GM12873 (cell line): ENCODE results near the gene ARID5A.

Source experiments
- TF ChIP-seq, protein P1 (sequence below): IDR thresholded peaks from 2 replicates; pipeline ENCODE4 v1.5.1; 2012; ENCODE audit warnings: low read depth, mild to moderate bottlenecking, moderate library complexity, low read length, control low read depth; ENCODE audit not compliant: insufficient read depth; ENCODE audit errors: missing control alignments

The ARID5A gene

DNA sequence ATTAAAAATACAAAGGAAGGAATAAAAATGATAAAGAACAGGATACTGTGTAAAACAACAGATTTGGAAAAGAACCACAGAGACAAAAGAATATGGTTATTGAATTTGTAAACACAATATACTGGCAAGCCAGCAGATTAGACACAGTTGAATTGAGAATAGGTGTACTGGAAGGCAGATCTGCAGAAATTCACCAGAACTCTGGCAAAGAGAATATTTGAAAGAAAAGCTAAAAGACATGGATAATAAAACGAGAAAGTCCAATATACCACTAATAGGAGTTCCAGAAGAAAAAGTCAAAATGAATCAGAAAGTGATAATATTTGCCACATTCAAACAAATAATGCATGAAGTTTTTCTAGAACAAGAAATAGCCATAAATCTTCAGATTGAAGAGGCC is 19.5 kb upstream of the ARID5A start:
- TF ChIP-seq, protein P1, sequence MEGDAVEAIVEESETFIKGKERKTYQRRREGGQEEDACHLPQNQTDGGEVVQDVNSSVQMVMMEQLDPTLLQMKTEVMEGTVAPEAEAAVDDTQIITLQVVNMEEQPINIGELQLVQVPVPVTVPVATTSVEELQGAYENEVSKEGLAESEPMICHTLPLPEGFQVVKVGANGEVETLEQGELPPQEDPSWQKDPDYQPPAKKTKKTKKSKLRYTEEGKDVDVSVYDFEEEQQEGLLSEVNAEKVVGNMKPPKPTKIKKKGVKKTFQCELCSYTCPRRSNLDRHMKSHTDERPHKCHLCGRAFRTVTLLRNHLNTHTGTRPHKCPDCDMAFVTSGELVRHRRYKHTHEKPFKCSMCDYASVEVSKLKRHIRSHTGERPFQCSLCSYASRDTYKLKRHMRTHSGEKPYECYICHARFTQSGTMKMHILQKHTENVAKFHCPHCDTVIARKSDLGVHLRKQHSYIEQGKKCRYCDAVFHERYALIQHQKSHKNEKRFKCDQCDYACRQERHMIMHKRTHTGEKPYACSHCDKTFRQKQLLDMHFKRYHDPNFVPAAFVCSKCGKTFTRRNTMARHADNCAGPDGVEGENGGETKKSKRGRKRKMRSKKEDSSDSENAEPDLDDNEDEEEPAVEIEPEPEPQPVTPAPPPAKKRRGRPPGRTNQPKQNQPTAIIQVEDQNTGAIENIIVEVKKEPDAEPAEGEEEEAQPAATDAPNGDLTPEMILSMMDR, result no peak

DNA sequence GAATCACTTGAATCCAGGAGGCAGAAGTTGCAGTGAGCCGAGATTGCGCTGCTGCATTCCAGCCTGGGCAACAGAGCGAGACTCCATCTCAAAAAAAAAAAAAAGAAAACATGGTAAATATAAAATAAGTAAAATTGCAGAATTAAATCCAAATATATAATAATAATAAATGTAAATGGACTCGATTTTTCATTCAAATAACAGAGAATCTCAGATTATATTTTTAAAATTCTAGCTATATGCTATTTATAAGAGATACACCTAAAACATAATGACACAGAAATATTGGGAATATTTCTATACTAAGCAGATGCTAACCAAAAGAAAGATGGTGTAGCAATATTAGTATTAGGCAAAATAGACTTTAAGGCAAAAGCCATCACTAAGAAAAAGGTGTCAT is 16.3 kb upstream of the ARID5A start:
- TF ChIP-seq, protein P1, result no peak

DNA sequence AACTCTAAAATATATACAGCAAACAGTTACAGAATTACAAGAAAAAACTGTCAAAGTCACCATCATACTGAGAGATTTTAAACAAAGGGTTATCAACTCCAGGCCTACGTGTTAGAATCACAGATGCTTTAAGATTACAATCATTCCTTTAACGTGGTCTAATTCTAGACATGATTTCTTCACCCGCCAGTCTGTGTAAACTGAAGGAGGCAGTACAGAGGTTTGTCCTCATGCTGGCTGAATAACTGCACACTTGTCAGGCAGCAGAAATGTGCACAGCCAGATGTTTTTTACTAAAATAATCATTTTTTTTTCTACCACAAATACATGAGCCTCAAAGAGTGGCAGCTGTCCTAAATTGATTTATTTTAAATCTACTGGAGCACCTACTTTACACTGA is 15.9 kb upstream of the ARID5A start:
- TF ChIP-seq, protein P1, result no peak

DNA sequence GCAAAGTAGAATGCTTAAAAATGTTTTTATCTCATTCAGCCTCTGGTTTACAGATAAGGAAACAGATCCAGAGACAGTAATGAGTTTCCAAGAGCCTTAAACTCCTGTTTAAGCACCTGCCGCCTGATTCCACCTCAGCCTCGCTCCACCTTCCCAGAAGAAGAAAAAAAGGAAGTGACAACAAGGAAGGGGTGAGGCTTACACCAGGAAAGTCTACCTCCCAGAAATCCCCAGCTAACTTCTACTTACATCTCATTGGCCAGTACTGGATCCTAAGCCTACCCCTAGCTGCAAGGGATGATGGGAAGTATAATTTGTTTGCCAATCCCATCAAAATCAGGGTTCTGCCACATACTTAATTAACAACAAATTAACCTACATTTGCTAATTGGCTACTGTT is 15.3 kb upstream of the ARID5A start:
- TF ChIP-seq, protein P1, result no peak

DNA sequence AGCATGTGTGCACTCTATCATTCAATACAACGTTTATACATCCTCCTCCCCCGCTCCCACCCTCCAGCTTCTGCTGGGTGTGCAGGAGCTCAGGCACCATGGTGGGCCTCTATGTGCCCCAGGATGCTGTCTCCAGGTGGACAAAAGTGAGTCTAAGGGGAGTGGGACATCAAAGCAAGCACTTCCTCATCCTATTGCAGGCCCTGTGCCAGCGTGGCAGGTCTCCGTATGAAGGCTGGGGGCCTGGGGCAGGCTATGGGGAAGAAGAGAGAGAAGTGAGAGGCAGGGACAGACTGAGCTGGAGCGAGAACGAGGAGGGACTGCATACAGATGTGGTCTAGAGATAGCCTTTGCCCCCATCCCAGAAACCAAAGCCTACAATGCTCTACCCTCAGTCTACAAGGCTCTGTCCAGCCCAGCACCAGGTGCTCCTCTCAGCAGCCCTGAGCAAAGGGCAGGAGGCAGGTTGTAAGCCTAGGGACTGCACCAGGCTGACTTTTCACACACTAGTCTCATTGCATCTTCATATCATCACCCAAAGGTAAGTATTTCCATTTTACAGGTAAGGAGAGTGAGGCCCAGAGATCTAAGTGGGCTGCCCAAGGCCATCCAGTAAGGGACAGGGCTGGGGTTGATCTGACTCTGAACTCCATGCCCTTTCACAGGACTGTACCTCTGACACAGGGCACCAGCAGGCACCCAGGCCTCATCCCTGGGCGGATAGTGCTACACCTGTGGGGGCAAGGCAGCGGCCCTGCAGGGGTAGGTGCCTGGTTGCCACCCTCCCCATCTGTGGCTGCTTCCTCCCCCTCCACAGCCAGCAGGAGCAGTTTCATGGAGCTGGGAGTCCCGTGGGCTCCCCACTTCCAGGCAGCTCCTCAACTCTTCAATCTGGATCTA is 14.0 kb upstream of the ARID5A start:
- TF ChIP-seq, protein P1, result no peak

DNA sequence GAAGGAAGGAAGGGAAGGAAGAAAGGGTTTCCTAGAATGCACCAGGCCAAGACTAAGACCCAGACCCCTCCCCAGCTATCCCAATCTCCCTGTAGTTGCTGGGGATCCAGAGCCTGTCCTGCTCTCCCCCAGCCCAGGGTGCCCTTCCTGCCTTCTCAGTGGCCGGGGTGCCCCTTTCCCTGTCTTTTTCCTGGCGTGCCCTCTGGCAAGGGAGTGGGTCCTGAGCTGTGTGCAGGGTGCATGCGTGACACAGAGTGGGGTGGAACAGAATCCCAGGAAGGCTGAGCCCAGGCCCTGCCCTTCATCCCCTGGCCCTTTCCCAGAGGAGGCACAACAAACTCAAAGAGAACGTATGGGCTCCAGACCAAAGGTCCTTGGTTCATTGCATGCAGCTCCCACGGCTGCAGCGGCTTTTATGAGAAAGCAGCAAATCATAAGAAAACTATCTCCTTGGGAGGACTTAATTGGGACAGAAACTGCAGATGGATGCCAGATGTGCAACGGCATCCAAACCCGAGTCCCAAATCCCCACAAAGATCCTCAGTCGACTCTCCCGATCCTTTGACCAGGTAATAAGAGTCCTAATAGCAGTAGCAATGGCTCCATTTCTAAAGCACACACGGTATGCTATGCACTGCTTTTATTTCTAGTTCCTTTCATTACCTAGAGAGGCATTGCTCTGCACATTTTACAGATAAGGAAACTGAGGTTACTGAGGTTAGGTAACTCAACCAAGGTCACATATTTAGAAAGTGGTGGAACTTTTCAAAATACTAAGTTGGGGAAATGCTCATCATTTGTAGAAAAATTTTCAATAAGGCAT is 12.7 kb upstream of the ARID5A start:
- TF ChIP-seq, protein P1, result no peak

DNA sequence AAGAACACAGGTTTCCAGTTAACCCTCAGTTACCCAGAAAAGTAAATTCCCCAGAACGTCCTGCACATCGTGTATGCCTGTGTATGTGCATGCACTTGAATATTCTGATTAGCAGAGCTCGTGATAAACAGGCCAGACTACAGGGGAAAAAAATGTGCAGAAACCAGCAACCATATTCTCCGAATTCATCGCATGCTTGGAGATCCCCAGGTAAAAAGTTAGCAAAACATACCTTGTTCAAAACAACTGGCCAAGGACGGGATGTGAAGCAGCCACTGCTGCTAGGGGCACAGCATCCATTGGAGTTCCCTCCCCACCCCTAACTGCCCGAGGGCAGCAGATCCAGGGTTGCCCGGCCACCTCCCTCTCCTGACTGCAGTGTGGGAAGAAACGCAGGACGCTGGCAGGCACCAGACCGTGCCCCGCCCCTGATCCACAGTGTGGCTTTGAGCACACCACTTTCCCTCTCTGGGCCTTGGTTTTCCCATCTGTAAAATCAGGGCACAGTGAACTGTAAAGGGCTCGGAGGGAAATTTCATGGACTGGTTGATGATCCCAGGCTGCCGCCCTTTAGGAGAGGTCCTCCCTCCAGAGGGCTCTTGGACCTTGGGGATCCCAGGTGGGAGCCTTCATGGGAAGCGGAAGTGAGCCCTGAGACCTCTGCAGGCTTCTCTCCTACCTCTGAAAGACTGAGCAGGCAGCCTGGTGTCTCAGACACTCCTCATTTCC is 11.9 kb upstream of the ARID5A start:
- TF ChIP-seq, protein P1, result no peak
